OCI-LY1 (cell line): ENCODE data around the gene NT5C2.

Experiments used
- H2AFZ ChIP-seq: fragments of 200-600 bp; sonication (generic), shearing (Covaris generic); 2 replicates; pipeline ENCODE4 v1.6.0; 2014; ENCODE audit warnings: antibody characterized with exemption, mild to moderate bottlenecking, low read length
- H3F3A ChIP-seq: fragments of 200-600 bp; sonication (generic), shearing (Covaris generic); 2 replicates; pipeline ENCODE4 v1.6.0; 2014; ENCODE audit warnings: mild to moderate bottlenecking, antibody characterized with exemption, low read length, moderate library complexity; ENCODE audit not compliant: insufficient read depth
- H3K27ac ChIP-seq: fragments of 200-600 bp; sonication (generic); 2 replicates; pipeline ENCODE4 v1.5.1; 2014; ENCODE audit warnings: low read length, mixed run types, mild to moderate bottlenecking, low read depth; ENCODE audit not compliant: poor library complexity, severe bottlenecking
- H3K27me3 ChIP-seq: fragments of 200-600 bp; sonication (generic); 2 replicates; pipeline ENCODE4 v1.6.0; 2014; ENCODE audit warnings: antibody characterized with exemption, mild to moderate bottlenecking, low read length, moderate library complexity; ENCODE audit not compliant: insufficient read depth
- H3K36me3 ChIP-seq: fragments of 200-600 bp; sonication (generic); 2 replicates; pipeline ENCODE4 v1.6.1; 2014; ENCODE audit warnings: mild to moderate bottlenecking, antibody characterized with exemption, low read length, moderate library complexity, mixed read lengths; ENCODE audit not compliant: insufficient read depth
- H3K4me1 ChIP-seq: fragments of 200-600 bp; sonication (generic); 2 replicates; pipeline ENCODE4 v1.5.1; 2014; ENCODE audit warnings: mild to moderate bottlenecking, low read length, moderate library complexity; ENCODE audit not compliant: insufficient read depth, severe bottlenecking
- H3K4me2 ChIP-seq: fragments of 200-600 bp; sonication (generic), shearing (Covaris generic); 2 replicates; pipeline ENCODE4 v1.6.1; 2014; ENCODE audit warnings: low read length
- H3K4me3 ChIP-seq: fragments of 200-600 bp; sonication (generic); 2 replicates; pipeline ENCODE4 v1.5.1; 2014; ENCODE audit warnings: low read length, low read depth, mild to moderate bottlenecking, mixed read lengths; ENCODE audit not compliant: poor library complexity, severe bottlenecking
- H3K79me2 ChIP-seq: fragments of 200-600 bp; shearing (Covaris generic); 2 replicates; pipeline ENCODE4 v1.6.1; 2016; ENCODE audit warnings: mixed run types, low read length, mixed read lengths; ENCODE audit not compliant: insufficient read depth
- H3K9ac ChIP-seq: fragments of 200-600 bp; sonication (generic), shearing (Covaris generic); 2 replicates; pipeline ENCODE4 v1.6.1; 2014; ENCODE audit warnings: mild to moderate bottlenecking, low read length, mixed read lengths
- H3K9me2 ChIP-seq: fragments of 200-600 bp; sonication (generic), shearing (Covaris generic); 2 replicates; pipeline ENCODE4 v1.6.1; 2014; ENCODE audit warnings: low read depth, mild to moderate bottlenecking, low read length, mixed read lengths
- H3K9me3 ChIP-seq: fragments of 200-600 bp; shearing (Covaris generic); 2 replicates; pipeline ENCODE4 v1.6.1; 2014; ENCODE audit warnings: low read length, mixed read lengths
- H4K20me1 ChIP-seq: fragments of 200-600 bp; sonication (generic), shearing (Covaris generic); 2 replicates; pipeline ENCODE4 v1.6.0; 2016; ENCODE audit warnings: mild to moderate bottlenecking, low read length; ENCODE audit not compliant: insufficient read depth
- EZH2 ChIP-seq: fragments of 200-600 bp; sonication (generic), shearing (Covaris generic); IDR thresholded peaks from 2 replicates; pipeline ENCODE4 v1.8.0; 2017; ENCODE audit warnings: borderline replicate concordance, mixed run types, mild to moderate bottlenecking, antibody characterized with exemption, low read length, moderate library complexity, mixed read lengths
- TF ChIP-seq, protein P1 (sequence below): fragments of 200-600 bp; sonication (generic), shearing (Covaris generic); IDR thresholded peaks from 2 replicates; pipeline ENCODE4 v1.5.1; 2017; ENCODE audit warnings: mild to moderate bottlenecking, antibody characterized with exemption, low read length, moderate library complexity, mixed read lengths

The NT5C2 gene

GRCh38 chr10:103062854-103063590 is 130.1 kb downstream of the NT5C2 start:
- Histone ChIP-seq H3K79me2 (no peaks in the 10 kb centered on the region), H3K27me3 (no peaks in the 10 kb centered on the region), H3K9me3 (no peaks in the 10 kb centered on the region), H3K4me2 (no peak overlapping the region), H2AFZ (no peak overlapping the region), H3K36me3 (no peaks in the 10 kb centered on the region), H3K4me1 (no peaks in the 10 kb centered on the region), H3K9me2 (no peaks in the 10 kb centered on the region), H3K27ac (no peak overlapping the region), H3F3A (no peaks in the 10 kb centered on the region), H4K20me1 (no peaks in the 10 kb centered on the region), H3K9ac (no peak overlapping the region), H3K4me3 (no peak overlapping the region)
- no peak for TF ChIP-seq EZH2
- TF ChIP-seq, protein P1, sequence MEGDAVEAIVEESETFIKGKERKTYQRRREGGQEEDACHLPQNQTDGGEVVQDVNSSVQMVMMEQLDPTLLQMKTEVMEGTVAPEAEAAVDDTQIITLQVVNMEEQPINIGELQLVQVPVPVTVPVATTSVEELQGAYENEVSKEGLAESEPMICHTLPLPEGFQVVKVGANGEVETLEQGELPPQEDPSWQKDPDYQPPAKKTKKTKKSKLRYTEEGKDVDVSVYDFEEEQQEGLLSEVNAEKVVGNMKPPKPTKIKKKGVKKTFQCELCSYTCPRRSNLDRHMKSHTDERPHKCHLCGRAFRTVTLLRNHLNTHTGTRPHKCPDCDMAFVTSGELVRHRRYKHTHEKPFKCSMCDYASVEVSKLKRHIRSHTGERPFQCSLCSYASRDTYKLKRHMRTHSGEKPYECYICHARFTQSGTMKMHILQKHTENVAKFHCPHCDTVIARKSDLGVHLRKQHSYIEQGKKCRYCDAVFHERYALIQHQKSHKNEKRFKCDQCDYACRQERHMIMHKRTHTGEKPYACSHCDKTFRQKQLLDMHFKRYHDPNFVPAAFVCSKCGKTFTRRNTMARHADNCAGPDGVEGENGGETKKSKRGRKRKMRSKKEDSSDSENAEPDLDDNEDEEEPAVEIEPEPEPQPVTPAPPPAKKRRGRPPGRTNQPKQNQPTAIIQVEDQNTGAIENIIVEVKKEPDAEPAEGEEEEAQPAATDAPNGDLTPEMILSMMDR, result peak; percentile 12; the same call in 1 of the 2 replicates

DNA sequence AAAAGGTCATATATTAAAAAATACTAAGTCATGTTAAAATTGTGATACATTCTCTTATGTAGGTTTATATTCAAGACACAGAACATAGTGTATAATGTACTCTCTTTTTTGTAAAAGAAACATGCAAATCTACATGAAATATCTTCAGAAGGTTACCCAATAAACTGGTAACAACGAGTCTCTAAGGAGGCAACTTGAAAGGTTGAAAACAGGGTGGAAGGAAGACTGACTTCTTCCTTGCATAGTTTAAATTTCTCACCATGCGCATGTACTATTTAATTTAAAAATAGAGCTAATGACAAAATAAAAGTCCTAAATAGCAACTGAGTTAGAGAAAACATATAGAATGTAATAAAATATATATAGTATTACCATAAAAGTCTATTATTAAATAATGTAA is 132.5 kb downstream of the NT5C2 start:
- no peak for TF ChIP-seq EZH2
- TF ChIP-seq, protein P1, result no peak
- Histone ChIP-seq H3K4me3 (no peak overlapping the region), H2AFZ (no peak overlapping the region), H3K9me3 (no peaks in the 10 kb centered on the region), H3K27me3 (no peaks in the 10 kb centered on the region), H4K20me1 (no peaks in the 10 kb centered on the region), H3K9me2 (no peaks in the 10 kb centered on the region), H3K4me2 (no peak overlapping the region), H3K4me1 (no peaks in the 10 kb centered on the region), H3K9ac (no peak overlapping the region), H3K36me3 (no peaks in the 10 kb centered on the region), H3F3A (no peaks in the 10 kb centered on the region), H3K27ac (no peak overlapping the region), H3K79me2 (no peaks in the 10 kb centered on the region)

DNA sequence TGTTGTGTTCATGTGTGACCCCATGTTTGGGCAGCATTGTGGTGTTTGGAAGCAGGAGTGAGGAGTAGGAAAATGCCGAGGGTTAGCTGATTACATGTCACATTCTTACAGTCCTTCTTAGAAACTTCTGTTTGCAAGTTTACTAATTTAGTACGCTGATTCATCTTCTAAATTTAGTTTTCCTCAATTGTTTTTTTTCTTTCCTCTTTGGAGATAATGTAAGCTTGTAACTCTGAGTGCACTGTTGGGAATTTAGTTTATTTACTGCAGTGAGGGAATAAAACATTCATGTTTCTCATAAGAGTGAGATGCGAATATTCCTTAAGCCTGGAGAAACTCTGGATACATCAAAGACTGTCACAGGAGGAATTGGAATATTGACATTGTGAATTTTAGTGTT is 135.0 kb downstream of the NT5C2 start:
- H3K36me3 ChIP-seq, result no peaks in the 10 kb centered on the region
- H3F3A ChIP-seq, result no peaks in the 10 kb centered on the region
- TF ChIP-seq, protein P1, result no peak
- no peak for TF ChIP-seq EZH2
- H3K9ac ChIP-seq, result no peak overlapping the region
- no peaks in the 10 kb centered on the region for H3K9me3 ChIP-seq
- H3K27ac ChIP-seq, result no peak overlapping the region
- H2AFZ ChIP-seq, result no peak overlapping the region
- H3K27me3 ChIP-seq, result no peaks in the 10 kb centered on the region
- H3K4me3 ChIP-seq, result no peak overlapping the region
- H4K20me1 ChIP-seq, result no peaks in the 10 kb centered on the region
- no peak overlapping the region for H3K4me2 ChIP-seq
- H3K79me2 ChIP-seq, result no peaks in the 10 kb centered on the region
- no peaks in the 10 kb centered on the region for H3K4me1 ChIP-seq
- H3K9me2 ChIP-seq, result no peaks in the 10 kb centered on the region
